Spleen (tissue), 11 donors: ENCODE measurements around the gene CSNK2A2. TPM values are rescaled to one million over a fixed set of nuclear protein-coding genes. Genes with fewer than 3 reads are reported as not detected.

Experiments used
- DNase-seq: peaks from one replicate; pipeline ENCODE4 v3.0.0-alpha.2; 2020
- H3K27ac ChIP-seq, 8 donors: fragments of 200-600 bp; sonication (generic) in 7 of 8; 1 replicate in 4 of 8; 2 replicates in 4 of 8; pipeline versions ENCODE4 v1.5.0 to v1.8.0; 2016 to 2021; ENCODE audit warnings: inconsistent platforms in 4 of 8, mild to moderate bottlenecking in 4 of 8, moderate library complexity in 1 of 8
- H3K27me3 ChIP-seq, 7 donors: fragments of 200-600 bp; sonication (generic) in 6 of 7; replicated peaks in 1 of 7; 1 replicate in 4 of 7; 2 replicates in 3 of 7; pipeline versions ENCODE4 v1.5.0 to v1.8.0; 2016 to 2021; ENCODE audit warnings: inconsistent platforms in 3 of 7, mild to moderate bottlenecking in 1 of 7
- H3K36me3 ChIP-seq, 6 donors: fragments of 200-600 bp; sonication (generic) in 5 of 6; 1 replicate in 4 of 6; 2 replicates in 2 of 6; pipeline versions ENCODE4 v1.5.0 to v1.8.0; 2016 to 2021; ENCODE audit warnings: inconsistent platforms in 2 of 6
- H3K4me1 ChIP-seq, 6 donors: fragments of 200-600 bp; sonication (generic) in 5 of 6; 1 replicate in 3 of 6; 2 replicates in 3 of 6; pipeline versions ENCODE4 v1.5.0 to v1.8.0; 2016 to 2021; ENCODE audit warnings: inconsistent platforms in 3 of 6
- H3K4me3 ChIP-seq, 8 donors: fragments of 200-600 bp; sonication (generic) in 7 of 8; 1 replicate in 4 of 8; 2 replicates in 4 of 8; pipeline versions ENCODE4 v1.5.0 to v1.8.0; 2016 to 2021; ENCODE audit warnings: inconsistent platforms in 4 of 8, mild to moderate bottlenecking in 4 of 8, moderate library complexity in 2 of 8
- H3K9me3 ChIP-seq, 8 donors: fragments of 200-600 bp; sonication (generic) in 7 of 8; 1 replicate in 4 of 8; 2 replicates in 4 of 8; pipeline versions ENCODE4 v1.5.0 to v1.8.0; 2016 to 2021; ENCODE audit warnings: inconsistent platforms in 4 of 8
- CTCF ChIP-seq, 11 experiments: fragments of 200-600 bp in 7 of 11; fragments of 450-650 bp in 4 of 11; sonication (generic) in 4 of 11; IDR thresholded peaks in 8 of 11; conservative IDR thresholded peaks in 3 of 11; 1 replicate in 7 of 11; 2 replicates in 4 of 11; pipeline versions ENCODE4 v1.4.0 to v1.8.0; 2016 to 2021; ENCODE audit warnings: antibody characterized with exemption in 11 of 11, inconsistent platforms in 4 of 11, mild to moderate bottlenecking in 1 of 11
- POLR2A ChIP-seq, 3 donors: fragments of 450-650 bp; IDR thresholded peaks; one replicate each; pipeline ENCODE4 v1.5.1; 2017; ENCODE audit warnings: antibody characterized with exemption in 3 of 3, mild to moderate bottlenecking in 1 of 3
- POLR2AphosphoS5 ChIP-seq, 3 donors: sonication (generic); formaldehyde crosslinking; IDR thresholded peaks; one replicate each; pipeline ENCODE4 v1.5.1; 2017; ENCODE audit warnings: antibody characterized with exemption in 3 of 3
- WGBS, 5 donors: extraction: QIAGEN DNeasy Blood & Tissue Kit in 3 of 5; methylation state at CpG; one replicate each; pipeline versions ENCODE4 v1.1.5 to v1.1.7; 2013 to 2018; 5-methylcytosine and 5-hydroxymethylcytosine counted together
- intact Hi-C: fragments of 100-400 bp; cut with DNase I; formaldehyde crosslinking; loops from one replicate; pipeline ENCODE4 v1.15.0; 2023; ENCODE audit warnings: low total_unique reads
- polyA plus RNA-seq, 3 donors: library from polyadenylated mRNA; stranded (reverse); fragments of 200-250 nt; gene quantifications; one replicate each; pipeline ENCODE4 v1.2.1, GENCODE V29; 2013
- total RNA-seq, 7 donors: library from RNA; depleted of rRNA in 3 of 7; stranded (reverse); fragments of >200 nt in 3 of 7; fragmentation: NEBNext Ultra II Directional in 4 of 7; extraction: Animal tissue kit (Norgen Biotek cat#: 25700) in 4 of 7; gene quantifications; one replicate each; pipeline versions ENCODE4 v1.1.0 to v1.2.1, GENCODE V29; 2016 to 2021
- donor health status: healthy with polysubstance abuse.
- donor health status: DM: no; HTN: no; CAD: no; lungs with moderate emphysema.
- donor health status: DM: no; HTN: no; CAD: no.
- donor health status: Bipolar disorder and iron deficiency.
- donor health status: healthy.
- donor health status: DM: no; HTN: no; CAD: no.
- donor health status: DM: yes; HTN: yes; CAD: no.

The CSNK2A2 gene
- total and polyA plus RNA-seq, 10 donors: 17.7 to 62.2 (median 41.9) TPM

- TF ChIP-seq POLR2A (IDR thresholded peaks at IDR 0.05) (no peak), POLR2AphosphoS5 (IDR thresholded peaks at IDR 0.05) (no peak), CTCF (IDR thresholded peaks at IDR 0.05 in 8 of 11, conservative IDR thresholded peaks at IDR 0.05 in 3 of 11) (no peak)
- Histone ChIP-seq H3K27ac (no peak overlapping the region), H3K4me1 (no peaks in the 10 kb centered on the region), H3K9me3 (no peaks in the 10 kb centered on the region), H3K27me3 (no peaks in the 10 kb centered on the region), H3K36me3 (peaks cover 0 to 37% (median 23%) of the 10 kb centered on the region in 6 donors), H3K4me3 (no peak overlapping the region)
- DNase-seq: no peak
- intact Hi-C loops: no loop called here
- WGBS, 5 donors: 43 to 52% (median 48%) methylated on average over 2 of the region's 2 CpGs
These were observed 42.1 kb downstream of the CSNK2A2 start for GRCh38 chr16:58155839-58156238.

GRCh38 chr16:58154345-58154744, 43.6 kb downstream of the CSNK2A2 start:
- no peak for DNase-seq
- TF ChIP-seq POLR2AphosphoS5 (IDR thresholded peaks at IDR 0.05) (no peak), CTCF (IDR thresholded peaks at IDR 0.05 in 8 of 11, conservative IDR thresholded peaks at IDR 0.05 in 3 of 11) (no peak), POLR2A (IDR thresholded peaks at IDR 0.05) (no peak)
- 88 to 96% (median 89%) methylated on average over 2 of the region's 2 CpGs for WGBS, 5 donors
- Histone ChIP-seq H3K4me3 (no peak overlapping the region), H3K36me3 (peaks cover 0 to 22% (median 15%) of the 10 kb centered on the region in 6 donors), H3K4me1 (no peaks in the 10 kb centered on the region), H3K27ac (no peak overlapping the region), H3K27me3 (no peaks in the 10 kb centered on the region), H3K9me3 (no peaks in the 10 kb centered on the region)
- intact Hi-C loops: no loop called here

GRCh38 chr16:58152246-58152868, 45.5 kb downstream of the CSNK2A2 start:
- no peaks in the 10 kb centered on the region for H3K9me3 ChIP-seq
- DNase-seq: no peak
- 85 to 96% (median 90%) methylated on average over 8 of the region's 8 CpGs for WGBS, 5 donors
- no peak overlapping the region for H3K27ac ChIP-seq
- H3K36me3 ChIP-seq: peaks cover 0 to 2% (median 0%) of the 10 kb centered on the region in 6 donors
- H3K4me3 ChIP-seq: no peak overlapping the region
- no peak for TF ChIP-seq POLR2AphosphoS5 (IDR thresholded peaks at IDR 0.05)
- TF ChIP-seq CTCF (IDR thresholded peaks at IDR 0.05 in 8 of 11, conservative IDR thresholded peaks at IDR 0.05 in 3 of 11): no peak
- no peak for TF ChIP-seq POLR2A (IDR thresholded peaks at IDR 0.05)
- intact Hi-C loops: no loop called here
- no peaks in the 10 kb centered on the region for H3K4me1 ChIP-seq
- no peaks in the 10 kb centered on the region for H3K27me3 ChIP-seq

- 75 to 93% (median 83%) methylated on average over 1 of the region's 1 CpG for WGBS, 5 donors
- no peak overlapping the region for H3K4me3 ChIP-seq
These were observed 49.4 kb downstream of the CSNK2A2 start for GRCh38 chr16:58148526-58148925.

More at GRCh38 chr16:58148526-58148925, 49.4 kb downstream of the CSNK2A2 start:
- intact Hi-C loops: no loop called here
- H3K36me3 ChIP-seq: no peaks in the 10 kb centered on the region
- no peaks in the 10 kb centered on the region for H3K9me3 ChIP-seq
- no peak for DNase-seq
- no peaks in the 10 kb centered on the region for H3K27me3 ChIP-seq
- no peaks in the 10 kb centered on the region for H3K4me1 ChIP-seq
- no peak for TF ChIP-seq POLR2A (IDR thresholded peaks at IDR 0.05)
- no peak for TF ChIP-seq POLR2AphosphoS5 (IDR thresholded peaks at IDR 0.05)
- TF ChIP-seq CTCF (IDR thresholded peaks at IDR 0.05 in 8 of 11, conservative IDR thresholded peaks at IDR 0.05 in 3 of 11): no peak
- H3K27ac ChIP-seq: no peak overlapping the region
